ENCODE results near the gene TTLL1.

TTLL1 gene

DNA sequence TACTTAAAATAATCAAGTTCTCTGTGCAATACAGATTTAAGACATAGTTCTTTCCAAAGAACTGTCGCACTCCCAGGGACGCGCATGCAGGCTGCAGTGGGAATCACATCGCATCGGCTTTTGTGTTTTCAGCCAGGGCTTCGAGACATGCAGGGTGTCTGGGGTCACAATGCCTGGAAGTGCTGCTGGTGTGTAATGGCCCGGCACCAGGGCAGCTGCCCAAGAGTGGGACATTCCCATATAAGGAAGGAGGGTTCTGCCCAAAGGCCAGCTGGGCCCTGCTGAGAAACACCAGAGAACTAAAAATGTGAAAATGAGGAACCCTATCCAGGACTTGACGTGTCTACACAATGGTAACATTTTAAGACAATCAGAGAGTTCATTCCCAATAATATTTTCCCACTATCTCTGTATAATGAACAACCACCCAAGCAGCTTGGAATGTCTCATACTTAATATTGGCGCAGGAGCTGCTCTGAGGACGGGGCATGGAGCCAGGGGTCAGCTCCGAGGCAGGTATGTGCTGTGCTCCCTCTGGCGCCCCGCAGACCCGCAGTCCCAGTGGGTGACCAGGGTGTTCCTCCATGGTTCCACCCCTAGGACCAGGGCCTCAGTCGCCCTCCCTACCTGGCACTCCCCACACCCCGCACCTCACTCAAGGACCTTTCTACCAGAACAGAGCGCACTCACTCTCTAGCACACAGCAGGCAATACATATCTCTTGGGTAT is 42.7 kb upstream of the TTLL1 start:
- TF ChIP-seq, protein P1, sequence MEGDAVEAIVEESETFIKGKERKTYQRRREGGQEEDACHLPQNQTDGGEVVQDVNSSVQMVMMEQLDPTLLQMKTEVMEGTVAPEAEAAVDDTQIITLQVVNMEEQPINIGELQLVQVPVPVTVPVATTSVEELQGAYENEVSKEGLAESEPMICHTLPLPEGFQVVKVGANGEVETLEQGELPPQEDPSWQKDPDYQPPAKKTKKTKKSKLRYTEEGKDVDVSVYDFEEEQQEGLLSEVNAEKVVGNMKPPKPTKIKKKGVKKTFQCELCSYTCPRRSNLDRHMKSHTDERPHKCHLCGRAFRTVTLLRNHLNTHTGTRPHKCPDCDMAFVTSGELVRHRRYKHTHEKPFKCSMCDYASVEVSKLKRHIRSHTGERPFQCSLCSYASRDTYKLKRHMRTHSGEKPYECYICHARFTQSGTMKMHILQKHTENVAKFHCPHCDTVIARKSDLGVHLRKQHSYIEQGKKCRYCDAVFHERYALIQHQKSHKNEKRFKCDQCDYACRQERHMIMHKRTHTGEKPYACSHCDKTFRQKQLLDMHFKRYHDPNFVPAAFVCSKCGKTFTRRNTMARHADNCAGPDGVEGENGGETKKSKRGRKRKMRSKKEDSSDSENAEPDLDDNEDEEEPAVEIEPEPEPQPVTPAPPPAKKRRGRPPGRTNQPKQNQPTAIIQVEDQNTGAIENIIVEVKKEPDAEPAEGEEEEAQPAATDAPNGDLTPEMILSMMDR (conservative IDR thresholded peaks at IDR 0.05; ENCODE audit: control insufficient read depth, insufficient read depth, low read depth, low read length), result no peak
- DNase-seq (ENCODE audit: low read depth), result no peak
- H3K4me3 ChIP-seq (ENCODE audit: control insufficient read depth, low read depth, low read length), result no peak overlapping the region

GRCh38 chr22:43129426-43130425 is 40.5 kb upstream of the TTLL1 start:
- no peak overlapping the region for H3K4me3 ChIP-seq (ENCODE audit: control insufficient read depth, low read depth, low read length)
- TF ChIP-seq, protein P1 (conservative IDR thresholded peaks at IDR 0.05; ENCODE audit: control insufficient read depth, insufficient read depth, low read depth, low read length), result no peak
- no peak for DNase-seq (ENCODE audit: low read depth)

DNA sequence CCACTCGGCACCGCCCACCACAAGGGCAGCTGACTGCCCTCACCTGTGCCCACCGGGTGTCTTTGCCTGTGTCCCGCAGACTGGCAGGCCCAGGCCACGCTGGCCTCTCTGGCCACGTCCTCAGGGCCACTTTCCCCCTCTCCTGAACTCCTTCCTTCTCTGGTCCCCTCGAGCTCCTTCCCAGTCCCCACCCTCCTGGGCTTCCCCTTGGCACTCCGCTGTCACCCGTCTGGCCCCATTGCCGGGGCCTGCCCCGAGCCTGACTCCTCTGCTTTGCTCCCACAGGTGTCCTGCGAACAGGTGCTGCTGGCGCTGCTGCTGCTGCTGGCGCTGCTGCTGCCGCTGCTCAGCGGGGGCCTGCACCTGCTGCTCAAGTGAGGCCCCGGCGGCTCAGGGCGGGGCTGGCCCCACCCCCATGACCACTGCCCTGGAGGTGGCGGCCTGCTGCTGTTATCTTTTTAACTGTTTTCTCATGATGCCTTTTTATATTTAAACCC is 39.8 kb upstream of the TTLL1 start:
- DNase-seq (ENCODE audit: low read depth), result no peak

GRCh38 chr22:43128116-43128515 is 38.9 kb upstream of the TTLL1 start:
- H3K4me3 ChIP-seq (ENCODE audit: control insufficient read depth, low read depth, low read length), result no peak overlapping the region
- no peak for DNase-seq (ENCODE audit: low read depth)
- TF ChIP-seq, protein P1 (conservative IDR thresholded peaks at IDR 0.05; ENCODE audit: control insufficient read depth, insufficient read depth, low read depth, low read length), result no peak

More for the DNA sequence above, 39.8 kb upstream of the TTLL1 start:
- TF ChIP-seq, protein P1 (conservative IDR thresholded peaks at IDR 0.05; ENCODE audit: control insufficient read depth, insufficient read depth, low read depth, low read length), result no peak
- H3K4me3 ChIP-seq (ENCODE audit: control insufficient read depth, low read depth, low read length), result no peak overlapping the region

- TF ChIP-seq, protein P1 (conservative IDR thresholded peaks at IDR 0.05; ENCODE audit: control insufficient read depth, insufficient read depth, low read depth, low read length), result no peak
- no peak for DNase-seq (ENCODE audit: low read depth)
- H3K4me3 ChIP-seq (ENCODE audit: control insufficient read depth, low read depth, low read length), result no peak overlapping the region
These were observed 38.1 kb upstream of the TTLL1 start for GRCh38 chr22:43127166-43127908.
